Measurements from ENCODE around the gene PLCB3. TPM values are rescaled to one million over a fixed set of nuclear protein-coding genes. Genes with fewer than 3 reads are reported as not detected.

Gene PLCB3
- total and polyA plus RNA-seq, 2 donors (not counting 3 experiments of a cell fraction or from before 2014, with no cell fraction given) = 32.3 to 61.1 TPM

- no peak overlapping the region for H2AFZ ChIP-seq (ENCODE audit: low read depth, low read length)
- H3K4me1 ChIP-seq (ENCODE audit: control insufficient read depth, extremely low read depth, insufficient read depth, low read length) = peaks cover 11% of the 10 kb centered on the region
- no peak overlapping the region for H3K4me3 ChIP-seq (replicated peaks in 1 of 3; ENCODE audit: insufficient read depth in 1 of 3, low read depth in 1 of 3, low read length in 3 of 3)
- CTCF ChIA-PET = interaction anchor here (1.1 to 2.2 kb wide), 2 partner anchors 13 to 16 kb away, joined by 4 to 8 read pairs; no protein-coding TSS in a partner anchor
- no peak overlapping the region for H3K4me2 ChIP-seq (ENCODE audit: insufficient read depth, low read length)
- no peak overlapping the region for H3K9ac ChIP-seq (replicated peaks; ENCODE audit: extremely low read depth, insufficient read depth, low read length)
- BruUV-seq (replicated peaks) = no TSS peak
- intact Hi-C loops (cut with micrococcal nuclease) (loop anchor here (5.0 kb wide), 1 partner anchor 101 kb away; the partner anchor contains the start of gene STIP1), dilution Hi-C loops (cut with MboI; ENCODE audit: extremely low pct_ligation_motif_present, low sequenced_read_pairs) (no loop called here)
- H3K79me2 ChIP-seq (ENCODE audit: control insufficient read depth, insufficient read depth, low read length) = peaks cover 1% of the 10 kb centered on the region
- H3K9me1 ChIP-seq (replicated peaks; ENCODE audit: control insufficient read depth, extremely low read depth, insufficient read depth, low read length) = no peaks in the 10 kb centered on the region
- no peaks in the 10 kb centered on the region for H3K36me3 ChIP-seq (ENCODE audit: control insufficient read depth in 2 of 2, extremely low read depth in 1 of 2, insufficient read depth in 2 of 2, low read length in 2 of 2)
- H3K27me3 ChIP-seq (ENCODE audit: control insufficient read depth in 2 of 2, insufficient read depth in 2 of 2, low read length in 2 of 2) = peaks cover 25 to 34% of the 10 kb centered on the region in 2 experiments
- H3K27ac ChIP-seq (ENCODE audit: insufficient read depth, low read depth, low read length) = no peak overlapping the region
- DNase-seq (ENCODE audit: low read depth, low spot score) (no peak), FAIRE-seq (no peak)
- H4K20me1 ChIP-seq (replicated peaks; ENCODE audit: control insufficient read depth, extremely low read depth, insufficient read depth, low read length) = no peaks in the 10 kb centered on the region
- H3K9me3 ChIP-seq (replicated peaks; ENCODE audit: control insufficient read depth, insufficient read depth, low read length) = no peaks in the 10 kb centered on the region
- TF ChIP-seq FOS (IDR thresholded peaks at IDR 0.05; ENCODE audit: borderline replicate concordance, insufficient read depth, low read length) (no peak), POLR2A (IDR thresholded peaks at IDR 0.05; ENCODE audit: low read depth, low read length) (no peak), JUN (IDR thresholded peaks at IDR 0.05; ENCODE audit: borderline replicate concordance, insufficient read depth, insufficient read length, low read depth) (no peak), CTCF (IDR thresholded peaks at IDR 0.05; ENCODE audit: extremely low read depth in 1 of 2, insufficient read depth in 1 of 2, low read depth in 1 of 2, low read length in 2 of 2) (no peak), EZH2 (IDR thresholded peaks at IDR 0.05; ENCODE audit: borderline replicate concordance, low read depth, low read length, severe bottlenecking) (no peak), GATA2 (IDR thresholded peaks at IDR 0.05; ENCODE audit: insufficient read depth, insufficient read length, low read depth, low read length) (no peak), MYC (IDR thresholded peaks at IDR 0.05; ENCODE audit: low read depth, low read length) (no peak), POLR2AphosphoS5 (IDR thresholded peaks at IDR 0.05; ENCODE audit: insufficient read depth, low read depth, low read length) (no peak), MAX (IDR thresholded peaks at IDR 0.05; ENCODE audit: insufficient read depth, insufficient read length) (no peak)
- POLR2A ChIA-PET = no interaction called here
Observed at GRCh38 chr11:64288353-64288750, 37.0 kb downstream of the PLCB3 start.

All from endothelial cell of umbilical vein (primary cell).